AG09319 (cell line): ENCODE data around the gene SMAD6.

Experiments
- DNase-seq: peaks from one replicate; pipeline ENCODE4 v3.0.0-alpha.2; 2010; ENCODE audit warnings: low read depth; ENCODE audit errors: extremely low read depth
- TF ChIP-seq, protein P1 (sequence below): IDR thresholded peaks from 2 replicates; pipeline ENCODE4 v1.5.1; 2011; ENCODE audit warnings: low read depth, mild to moderate bottlenecking, inconsistent platforms, low read length, moderate library complexity

SMAD6 gene

DNA sequence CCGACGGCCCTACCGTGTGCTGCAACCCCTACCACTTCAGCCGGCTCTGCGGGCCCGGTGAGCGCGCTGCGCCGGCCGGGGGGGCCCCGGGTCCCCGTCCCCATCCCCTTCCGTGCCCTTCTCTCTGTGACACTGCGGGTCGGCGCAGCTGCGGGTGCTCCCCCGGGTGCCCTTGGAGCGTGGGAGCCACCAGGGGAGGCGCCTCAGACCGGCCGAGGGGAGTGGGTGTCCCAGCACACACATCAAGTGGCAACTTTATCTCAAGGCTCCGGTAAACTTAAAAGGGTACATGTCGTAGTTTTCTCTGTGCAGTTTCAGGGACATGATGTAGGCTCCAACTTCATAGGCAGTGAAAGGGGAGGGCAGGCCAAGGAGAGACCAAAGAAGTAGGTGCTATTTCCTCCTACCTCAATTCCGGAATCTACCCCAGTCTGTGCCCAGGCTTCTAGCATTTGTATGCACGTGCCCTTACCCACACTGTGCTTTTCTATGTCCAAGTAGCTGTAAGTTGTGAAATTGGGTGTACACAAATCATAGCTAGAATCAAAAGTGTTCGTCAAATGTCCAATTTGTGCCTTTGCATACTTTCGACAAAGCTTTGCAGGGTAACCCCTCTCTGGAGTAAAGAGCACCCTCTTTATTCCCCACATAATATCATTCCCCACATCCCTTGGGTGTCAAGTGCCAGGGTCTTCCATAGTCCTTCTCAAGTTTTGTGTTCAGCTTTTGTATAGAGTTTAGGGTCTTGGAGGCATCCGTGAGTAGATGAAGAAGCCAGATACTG, 2.2 kb downstream of the SMAD6 start:
- no peak for DNase-seq

DNA sequence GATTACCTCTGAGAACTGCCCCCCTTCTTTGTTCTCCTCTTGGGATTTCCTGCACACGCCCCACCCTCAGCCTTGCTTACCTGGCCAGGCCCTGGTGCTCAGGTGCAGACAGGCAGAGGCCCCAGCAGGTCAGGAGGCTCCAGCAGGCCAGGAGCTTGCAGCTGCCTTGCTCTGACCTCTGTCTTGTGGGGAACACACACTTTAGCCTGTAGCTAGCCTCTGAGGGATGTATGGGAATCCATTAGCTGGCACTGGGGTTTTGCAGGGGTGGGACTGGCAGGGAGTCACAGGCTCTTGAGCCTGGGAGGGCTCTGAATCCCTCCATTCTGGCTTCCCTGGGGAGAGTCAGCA, 2.7 kb downstream of the SMAD6 start:
- DNase-seq: no peak
- TF ChIP-seq, protein P1, sequence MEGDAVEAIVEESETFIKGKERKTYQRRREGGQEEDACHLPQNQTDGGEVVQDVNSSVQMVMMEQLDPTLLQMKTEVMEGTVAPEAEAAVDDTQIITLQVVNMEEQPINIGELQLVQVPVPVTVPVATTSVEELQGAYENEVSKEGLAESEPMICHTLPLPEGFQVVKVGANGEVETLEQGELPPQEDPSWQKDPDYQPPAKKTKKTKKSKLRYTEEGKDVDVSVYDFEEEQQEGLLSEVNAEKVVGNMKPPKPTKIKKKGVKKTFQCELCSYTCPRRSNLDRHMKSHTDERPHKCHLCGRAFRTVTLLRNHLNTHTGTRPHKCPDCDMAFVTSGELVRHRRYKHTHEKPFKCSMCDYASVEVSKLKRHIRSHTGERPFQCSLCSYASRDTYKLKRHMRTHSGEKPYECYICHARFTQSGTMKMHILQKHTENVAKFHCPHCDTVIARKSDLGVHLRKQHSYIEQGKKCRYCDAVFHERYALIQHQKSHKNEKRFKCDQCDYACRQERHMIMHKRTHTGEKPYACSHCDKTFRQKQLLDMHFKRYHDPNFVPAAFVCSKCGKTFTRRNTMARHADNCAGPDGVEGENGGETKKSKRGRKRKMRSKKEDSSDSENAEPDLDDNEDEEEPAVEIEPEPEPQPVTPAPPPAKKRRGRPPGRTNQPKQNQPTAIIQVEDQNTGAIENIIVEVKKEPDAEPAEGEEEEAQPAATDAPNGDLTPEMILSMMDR: no peak

More for the DNA sequence above, 2.2 kb downstream of the SMAD6 start:
- TF ChIP-seq, protein P1: no peak

DNA sequence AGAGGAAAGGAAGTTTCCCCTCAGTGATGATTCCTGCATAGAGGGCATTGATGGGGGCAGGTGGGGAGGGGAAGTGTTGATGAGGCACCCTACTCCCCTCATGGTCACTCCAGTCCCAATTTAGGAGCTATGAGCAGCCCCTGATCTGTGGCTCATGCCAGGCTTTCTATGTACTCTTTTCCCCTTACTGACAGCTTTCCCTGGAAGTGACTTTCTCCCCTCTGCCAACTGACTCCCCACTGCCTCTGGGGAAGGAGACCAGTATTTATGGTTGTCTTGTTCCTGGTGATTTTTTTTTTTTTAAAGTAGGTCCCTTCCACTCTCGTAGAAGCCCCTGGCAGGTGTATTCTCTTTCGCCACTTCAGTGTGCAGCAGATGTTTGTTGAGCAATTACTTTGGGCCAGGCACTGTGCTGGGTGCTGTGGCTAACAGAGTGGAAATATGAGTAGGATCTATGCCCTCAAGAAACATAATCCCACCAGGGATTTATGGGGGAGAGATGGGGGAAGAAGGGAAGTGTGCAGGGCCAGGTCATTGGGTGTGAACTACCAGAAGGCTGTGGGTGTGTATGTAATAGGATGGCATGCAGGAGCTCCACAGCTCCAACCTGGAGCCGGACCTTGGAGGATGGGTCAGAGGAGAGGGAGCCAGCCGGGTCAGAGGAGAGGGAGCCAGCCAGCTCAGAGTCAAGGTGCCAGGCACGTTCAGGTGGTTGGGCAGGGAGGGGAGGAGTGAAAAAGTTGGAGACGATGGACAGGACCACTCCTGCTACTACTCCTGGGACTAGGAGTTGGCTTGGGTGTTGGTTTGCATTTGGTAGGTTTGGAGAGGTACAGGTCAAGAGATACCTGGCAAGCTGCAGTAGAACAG, 3.5 kb downstream of the SMAD6 start:
- no peak for DNase-seq
- TF ChIP-seq, protein P1: no peak

DNA sequence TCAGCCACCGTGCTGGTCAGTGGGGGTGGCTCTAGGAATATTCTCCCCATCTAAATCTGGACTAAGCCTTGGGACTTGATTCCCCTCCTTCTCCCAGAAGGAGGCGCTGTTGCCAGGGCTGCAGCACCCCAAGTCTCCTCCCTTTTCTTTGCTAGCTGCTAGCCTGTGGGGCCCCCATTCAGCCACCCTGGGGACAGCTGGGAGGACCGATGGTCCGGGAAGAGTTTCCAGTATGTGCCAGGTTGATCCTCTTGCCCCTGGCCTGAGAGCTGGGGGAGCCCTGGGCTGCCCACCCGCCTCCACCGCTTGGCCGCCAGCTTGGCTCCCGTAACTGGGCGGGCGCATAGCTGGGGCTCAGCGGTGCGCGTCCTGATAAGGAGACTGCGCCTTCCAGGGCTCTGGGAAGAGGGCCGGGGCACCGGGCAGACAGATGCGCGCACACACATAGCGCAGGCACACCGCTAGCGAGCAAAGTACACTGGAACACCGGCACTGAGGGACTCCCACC, 4.2 kb downstream of the SMAD6 start:
- DNase-seq: no peak
- TF ChIP-seq, protein P1: peak; percentile 48

DNA sequence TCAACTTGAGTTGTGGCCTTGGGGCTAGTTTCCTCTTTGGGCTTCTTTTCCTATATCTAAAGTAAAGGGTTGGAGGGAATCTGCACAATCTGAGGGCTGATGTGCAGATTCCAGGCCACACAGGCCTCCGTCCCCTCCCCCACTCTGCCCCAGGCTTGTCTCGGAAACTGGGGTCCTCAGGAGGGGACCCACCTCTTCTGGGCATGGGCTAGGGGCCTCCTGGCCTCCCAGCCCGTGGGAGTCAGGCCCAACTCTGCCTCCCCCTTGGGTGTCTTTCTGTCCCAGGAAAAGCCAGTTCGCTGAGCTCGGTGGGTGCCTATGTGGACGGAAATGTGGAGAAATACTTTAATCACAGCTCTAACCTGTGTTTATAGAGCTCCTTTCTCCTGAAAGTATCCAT, 4.8 kb downstream of the SMAD6 start:
- TF ChIP-seq, protein P1: no peak
- DNase-seq: no peak

DNA sequence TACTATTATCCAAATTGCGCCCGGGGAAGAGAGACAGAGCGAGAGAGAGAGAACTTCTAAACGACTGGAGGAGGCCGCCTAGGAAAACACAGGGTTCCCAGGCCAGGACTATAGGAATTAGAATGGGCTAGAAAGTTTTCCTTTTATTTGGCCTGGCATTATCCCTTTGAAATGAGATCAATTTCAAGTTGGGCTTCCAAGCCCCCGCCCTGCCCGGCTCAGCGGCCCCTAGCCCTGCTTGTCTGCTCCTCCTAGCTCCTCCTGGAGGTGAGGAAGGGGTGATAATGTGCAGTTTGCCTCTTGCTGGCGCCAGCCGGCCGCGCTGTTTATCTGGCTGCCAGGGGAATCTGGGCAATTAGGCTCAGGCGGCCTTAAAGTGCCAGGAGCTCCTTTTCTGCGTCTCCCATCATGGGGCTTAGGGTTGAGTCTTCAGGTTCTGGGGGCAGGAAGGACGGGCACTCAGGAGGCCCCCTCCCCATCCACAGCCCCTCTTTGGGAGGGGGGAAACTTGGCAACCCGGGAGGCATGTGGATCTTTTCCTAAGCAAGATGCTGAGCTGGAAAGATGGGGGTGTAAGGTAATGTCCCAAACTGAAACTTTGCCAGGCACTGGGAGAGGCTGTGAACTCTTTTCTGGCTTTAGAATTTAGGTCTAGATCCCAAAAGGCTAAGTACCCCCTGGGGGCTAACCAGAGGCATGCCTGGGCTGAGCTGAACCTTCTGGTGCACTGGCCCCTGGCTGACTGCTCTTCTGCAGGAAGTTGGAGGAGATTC, 5.5 kb downstream of the SMAD6 start:
- no peak for DNase-seq
- TF ChIP-seq, protein P1: peak; percentile 44
